ENCODE measurements around the gene ASGR1.

Gene ASGR1

DNA sequence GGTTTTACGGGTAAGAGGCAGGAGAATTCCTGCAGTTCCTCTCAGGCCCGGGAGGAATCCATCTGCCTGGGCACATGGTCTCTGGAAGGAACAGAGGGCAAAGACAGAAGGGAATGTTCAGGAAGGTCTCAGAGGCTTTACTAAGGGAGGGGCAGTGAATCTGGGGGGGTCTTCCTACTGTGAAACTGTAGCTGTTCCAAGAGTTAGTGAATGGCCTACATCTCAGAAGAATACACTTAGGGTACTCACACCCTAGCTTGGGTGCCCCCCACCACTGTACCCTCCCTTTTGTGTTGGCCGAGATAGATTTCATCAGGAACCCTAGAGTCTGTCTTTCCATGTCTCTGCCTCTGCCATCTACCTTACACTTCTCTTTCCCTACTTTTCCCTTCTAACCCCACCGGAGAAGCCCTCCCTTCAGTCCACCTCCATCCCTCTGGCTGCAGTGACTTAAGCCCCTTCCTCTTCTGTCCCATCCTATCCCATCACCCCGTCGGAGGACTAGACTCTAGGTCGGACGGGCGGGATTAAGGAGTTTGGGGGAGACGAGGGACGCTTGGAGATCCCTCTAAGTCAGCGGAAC is 40.1 kb upstream of the ASGR1 start:
- no peak for DNase-seq (ENCODE audit: low read depth)
- H3K4me3 ChIP-seq (ENCODE audit: low read length) = peak overlapping the region; percentile 74
- TF ChIP-seq CTCF (IDR thresholded peaks at IDR 0.05; ENCODE audit: insufficient read depth, low read depth, low read length, missing control alignments) = no peak

- H3K4me3 ChIP-seq (ENCODE audit: low read length) = no peak overlapping the region
- DNase-seq (ENCODE audit: low read depth) = no peak
Observed at GRCh38 chr17:7218758-7219157, 39.6 kb upstream of the ASGR1 start.

DNA sequence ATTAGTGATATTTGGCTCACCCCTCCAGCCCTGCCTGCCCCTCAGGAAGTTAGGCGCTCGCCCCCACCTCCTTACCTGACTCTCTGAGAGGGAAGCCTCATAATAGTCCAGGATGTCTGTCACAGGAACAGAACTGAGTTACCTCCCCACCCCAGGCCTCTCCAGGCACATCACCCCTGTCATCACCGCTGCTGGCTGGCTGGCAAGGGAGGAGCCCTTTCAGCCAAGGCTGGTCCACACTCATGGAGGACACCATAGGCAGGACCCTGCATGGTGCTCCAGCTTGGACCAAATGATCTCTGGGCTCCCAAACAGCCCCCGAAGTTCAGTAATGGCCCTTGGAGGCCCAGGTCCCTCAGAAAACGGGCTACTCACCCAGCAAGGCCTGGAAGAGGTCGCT is 39.0 kb upstream of the ASGR1 start:
- peak overlapping the region; percentile 42 for H3K4me3 ChIP-seq (ENCODE audit: low read length)
- no peak for TF ChIP-seq CTCF (IDR thresholded peaks at IDR 0.05; ENCODE audit: insufficient read depth, low read depth, low read length, missing control alignments)
- DNase-seq (ENCODE audit: low read depth) = no peak

More at GRCh38 chr17:7218758-7219157, 39.6 kb upstream of the ASGR1 start:
- TF ChIP-seq CTCF (IDR thresholded peaks at IDR 0.05; ENCODE audit: insufficient read depth, low read depth, low read length, missing control alignments) = no peak

- peak; percentile 58 for DNase-seq (ENCODE audit: low read depth)
- peak overlapping the region; percentile 42 for H3K4me3 ChIP-seq (ENCODE audit: low read length)
- no peak for TF ChIP-seq CTCF (IDR thresholded peaks at IDR 0.05; ENCODE audit: insufficient read depth, low read depth, low read length, missing control alignments)
Observed at GRCh38 chr17:7217113-7217987, 38.2 kb upstream of the ASGR1 start.

GRCh38 chr17:7216242-7217112 is 37.3 kb upstream of the ASGR1 start:
- H3K4me3 ChIP-seq (ENCODE audit: low read length) = peak overlapping the region; percentile 42
- no peak for TF ChIP-seq CTCF (IDR thresholded peaks at IDR 0.05; ENCODE audit: insufficient read depth, low read depth, low read length, missing control alignments)
- no peak for DNase-seq (ENCODE audit: low read depth)

DNA sequence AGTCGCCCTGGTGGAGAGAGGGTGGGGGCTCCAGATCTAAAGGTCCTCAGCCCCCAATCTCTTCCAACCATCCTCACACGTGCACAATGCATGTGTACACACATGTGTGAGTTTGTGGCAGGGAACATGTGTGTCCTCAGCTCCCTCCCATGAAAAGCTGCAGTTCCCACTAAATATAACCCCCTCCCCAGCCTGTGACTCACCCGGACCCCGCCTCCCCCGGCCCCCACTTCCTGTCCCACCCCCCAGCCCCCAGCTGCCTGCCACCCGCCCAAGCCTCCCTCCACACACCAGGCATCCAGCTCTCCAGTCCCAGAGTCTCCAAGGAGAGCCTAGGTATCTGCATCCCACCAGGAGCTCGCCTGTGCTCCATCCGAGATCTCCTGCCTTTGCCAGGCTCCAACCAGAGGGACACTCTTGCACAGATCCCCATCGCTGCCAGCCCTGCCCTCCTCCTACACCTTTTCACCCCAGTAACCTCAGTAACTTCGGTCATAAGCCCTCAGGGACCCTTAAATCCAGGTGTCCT is 36.5 kb upstream of the ASGR1 start:
- H3K4me3 ChIP-seq (ENCODE audit: low read length) = peak overlapping the region; percentile 3
- no peak for DNase-seq (ENCODE audit: low read depth)
- TF ChIP-seq CTCF (IDR thresholded peaks at IDR 0.05; ENCODE audit: insufficient read depth, low read depth, low read length, missing control alignments) = no peak
